ENCODE measurements around the gene GZMM. TPM values are rescaled to one million over a fixed set of nuclear protein-coding genes. Genes with fewer than 3 reads are reported as not detected.

Gene GZMM
- total and polyA plus RNA-seq, 2 of the 13 experiments (the other 11 are each of a cell fraction or from before 2014, with no cell fraction given): 0.07 TPM; not detected in 1

GRCh38 chr19:507286-508203, 36.3 kb upstream of the GZMM start, which contains the start of gene TPGS1 (continued):
- peak; percentile 36 for TF ChIP-seq DRAP1 (CRISPR knock-in tag; IDR thresholded peaks at IDR 0.05)
- no peak for TF ChIP-seq ZNF329 (CRISPR knock-in tag; IDR thresholded peaks at IDR 0.05; ENCODE audit: low read depth)
- 0 out of 2 replicates have a peak, but pooled peaks have one; percentile 25 for TF ChIP-seq TFDP1 (CRISPR knock-in tag; IDR thresholded peaks at IDR 0.05; ENCODE audit: borderline replicate concordance)
- TF ChIP-seq ZNF20 (CRISPR knock-in tag; IDR thresholded peaks at IDR 0.05): no peak
- peak; percentile 94 for TF ChIP-seq NFRKB (IDR thresholded peaks at IDR 0.05)
- peak; percentile 100 for TF ChIP-seq ZNF740 (CRISPR knock-in tag; IDR thresholded peaks at IDR 0.05)
- no peak for TF ChIP-seq ZBTB33 (CRISPR knock-in tag; IDR thresholded peaks at IDR 0.05)
- TF ChIP-seq ZNF33A (CRISPR knock-in tag; IDR thresholded peaks at IDR 0.05; ENCODE audit: borderline replicate concordance): 0 out of 2 replicates have a peak, but pooled peaks have one; percentile 38
- TF ChIP-seq RCOR2 (CRISPR knock-in tag; IDR thresholded peaks at IDR 0.05): 0 out of 2 replicates have a peak, but pooled peaks have one; percentile 26
- peak; percentile 35 for TF ChIP-seq JARID2 (CRISPR knock-in tag; IDR thresholded peaks at IDR 0.05; ENCODE audit: insufficient replicate concordance)
- TF ChIP-seq TBX2 (CRISPR knock-in tag; IDR thresholded peaks at IDR 0.05; ENCODE audit: borderline replicate concordance): 0 out of 2 replicates have a peak, but pooled peaks have one; percentile 22
- peak; percentile 58 for TF ChIP-seq MED1 (CRISPR knock-in tag; IDR thresholded peaks at IDR 0.05)
- TF ChIP-seq ATF4 (CRISPR knock-in tag; IDR thresholded peaks at IDR 0.05): no peak
- TF ChIP-seq ZNF704 (CRISPR knock-in tag; IDR thresholded peaks at IDR 0.05; ENCODE audit: borderline replicate concordance): 0 out of 2 replicates have a peak, but pooled peaks have one; percentile 48
- TF ChIP-seq SRY (CRISPR knock-in tag; IDR thresholded peaks at IDR 0.05): peak; percentile 65; the same call in 1 of the 2 replicates
- no peak for TF ChIP-seq ZFYVE20 (CRISPR knock-in tag; IDR thresholded peaks at IDR 0.05; ENCODE audit: borderline replicate concordance, low read depth)
- TF ChIP-seq RARA (CRISPR knock-in tag; IDR thresholded peaks at IDR 0.05): no peak
- no peak for TF ChIP-seq ZNF207 (IDR thresholded peaks at IDR 0.05; ENCODE audit: borderline replicate concordance)
- TF ChIP-seq ZNF513 (CRISPR knock-in tag; conservative IDR thresholded peaks at IDR 0.05): no peak
- TF ChIP-seq SMARCE1 (IDR thresholded peaks at IDR 0.05; ENCODE audit: borderline replicate concordance): no peak
- no peak for TF ChIP-seq HHEX (CRISPR knock-in tag; IDR thresholded peaks at IDR 0.05)

Measured in HepG2 (cell line).